ENCODE measurements around the gene SLC8A3. TPM values are rescaled to one million over a fixed set of nuclear protein-coding genes. Genes with fewer than 3 reads are reported as not detected.

The SLC8A3 gene
- total and polyA plus RNA-seq, 12 donors = 0.01 to 0.26 (median 0.14) TPM; not detected in 4

GRCh38 chr14:70077720-70078119 lies 111.0 kb downstream of the SLC8A3 start:
- Histone ChIP-seq H3K27ac (no peak overlapping the region), H3K9me3 (no peaks in the 10 kb centered on the region), H3K4me3 (no peak overlapping the region), H3K36me3 (no peaks in the 10 kb centered on the region), H3K4me1 (no peaks in the 10 kb centered on the region), H3K27me3 (peaks cover 6 to 76% (median 51%) of the 10 kb centered on the region in 7 donors)
- intact Hi-C loops (cut with DNase I) = no loop called here
- DNase-seq = no peak
- no peak for TF ChIP-seq CTCF (IDR thresholded peaks at IDR 0.05)
- ATAC-seq = no peak
- 37 to 51% methylated on average over 2 of the region's 2 CpGs for WGBS, 2 donors

GRCh38 chr14:70077005-70077404 lies 111.7 kb downstream of the SLC8A3 start:
- H3K4me1 ChIP-seq = no peaks in the 10 kb centered on the region
- no peak for TF ChIP-seq CTCF (IDR thresholded peaks at IDR 0.05)
- H3K4me3 ChIP-seq = no peak overlapping the region
- no peaks in the 10 kb centered on the region for H3K9me3 ChIP-seq
- no peak for DNase-seq
- ATAC-seq = no peak
- 85 to 86% methylated on average over 3 of the region's 3 CpGs for WGBS, 2 donors
- H3K27me3 ChIP-seq = peaks cover 6 to 70% (median 47%) of the 10 kb centered on the region in 7 donors
- H3K27ac ChIP-seq = no peak overlapping the region
- no peaks in the 10 kb centered on the region for H3K36me3 ChIP-seq
- intact Hi-C loops (cut with DNase I) = no loop called here

- Histone ChIP-seq H3K4me3 (no peak overlapping the region), H3K9me3 (no peaks in the 10 kb centered on the region), H3K27me3 (peaks cover 6 to 55% (median 43%) of the 10 kb centered on the region in 7 donors), H3K4me1 (no peaks in the 10 kb centered on the region), H3K27ac (no peak overlapping the region), H3K36me3 (no peaks in the 10 kb centered on the region)
- intact Hi-C loops (cut with DNase I) = no loop called here
- WGBS, 2 donors = 42 to 50% methylated on average over 3 of the region's 3 CpGs
- DNase-seq (peak in 1 of 2 donors; percentile 24), ATAC-seq (peak in 1 of 8 donors; percentile 44)
- peak in 8 of 9 donors; percentile 19 to 83 (median 58) for TF ChIP-seq CTCF (IDR thresholded peaks at IDR 0.05)
These were observed 114.7 kb downstream of the SLC8A3 start for GRCh38 chr14:70073924-70074566.

GRCh38 chr14:70069186-70069585 lies 119.6 kb downstream of the SLC8A3 start:
- ATAC-seq (no peak), DNase-seq (no peak)
- no peak overlapping the region for H3K4me3 ChIP-seq
- peaks cover 0 to 41% (median 23%) of the 10 kb centered on the region in 7 donors for H3K27me3 ChIP-seq
- intact Hi-C loops (cut with DNase I) = no loop called here
- TF ChIP-seq CTCF (IDR thresholded peaks at IDR 0.05) = no peak
- H3K36me3 ChIP-seq = no peaks in the 10 kb centered on the region
- H3K27ac ChIP-seq = no peak overlapping the region
- H3K4me1 ChIP-seq = no peaks in the 10 kb centered on the region
- no peaks in the 10 kb centered on the region for H3K9me3 ChIP-seq
- WGBS, 2 donors = 21 to 33% methylated on average over 5 of the region's 5 CpGs

All from heart right ventricle (tissue), 16 donors.